ENCODE results near the gene CDKAL1. TPM values are rescaled to one million over a fixed set of nuclear protein-coding genes. Genes with fewer than 3 reads are reported as not detected.

Gene CDKAL1
- total RNA-seq, 1 donor from 2014 or later: 13.4 TPM

GRCh38 chr6:20575704-20576451, 41.6 kb downstream of the CDKAL1 start:
- DNase-seq (ENCODE audit: low read depth) (no peak), FAIRE-seq (no peak)
- H3K36me3 ChIP-seq (ENCODE audit: control insufficient read depth, insufficient read depth, low read length): no peaks in the 10 kb centered on the region
- TF ChIP-seq CTCF (IDR thresholded peaks at IDR 0.05; ENCODE audit: insufficient read depth, low read length, severe bottlenecking): no peak
- H3K4me3 ChIP-seq (ENCODE audit: low read depth, low read length): no peak overlapping the region
- no peaks in the 10 kb centered on the region for H3K27me3 ChIP-seq (ENCODE audit: control insufficient read depth, insufficient read depth, low read length)

- no peak for DNase-seq (ENCODE audit: low read depth)
- no peak for TF ChIP-seq CTCF (IDR thresholded peaks at IDR 0.05; ENCODE audit: insufficient read depth, low read length, severe bottlenecking)
- Histone ChIP-seq H3K27me3 (ENCODE audit: control insufficient read depth, insufficient read depth, low read length) (no peaks in the 10 kb centered on the region), H3K36me3 (ENCODE audit: control insufficient read depth, insufficient read depth, low read length) (no peaks in the 10 kb centered on the region), H3K4me3 (ENCODE audit: low read depth, low read length) (no peak overlapping the region)
- FAIRE-seq: no peak
These were observed 43.0 kb downstream of the CDKAL1 start for GRCh38 chr6:20577173-20577688.

- no peak for TF ChIP-seq CTCF (IDR thresholded peaks at IDR 0.05; ENCODE audit: insufficient read depth, low read length, severe bottlenecking)
- Histone ChIP-seq H3K4me3 (ENCODE audit: low read depth, low read length) (no peak overlapping the region), H3K36me3 (ENCODE audit: control insufficient read depth, insufficient read depth, low read length) (no peaks in the 10 kb centered on the region), H3K27me3 (ENCODE audit: control insufficient read depth, insufficient read depth, low read length) (no peaks in the 10 kb centered on the region)
- no peak for FAIRE-seq
- no peak for DNase-seq (ENCODE audit: low read depth)
These were observed 46.8 kb downstream of the CDKAL1 start for GRCh38 chr6:20581070-20581469.

- no peak for TF ChIP-seq CTCF (IDR thresholded peaks at IDR 0.05; ENCODE audit: insufficient read depth, low read length, severe bottlenecking)
- H3K36me3 ChIP-seq (ENCODE audit: control insufficient read depth, insufficient read depth, low read length): no peaks in the 10 kb centered on the region
- H3K4me3 ChIP-seq (ENCODE audit: low read depth, low read length): no peak overlapping the region
- H3K27me3 ChIP-seq (ENCODE audit: control insufficient read depth, insufficient read depth, low read length): no peaks in the 10 kb centered on the region
- FAIRE-seq (no peak), DNase-seq (ENCODE audit: low read depth) (no peak)
These were observed 48.6 kb downstream of the CDKAL1 start for GRCh38 chr6:20582586-20583443.

GRCh38 chr6:20583444-20583800, 49.2 kb downstream of the CDKAL1 start:
- TF ChIP-seq CTCF (IDR thresholded peaks at IDR 0.05; ENCODE audit: insufficient read depth, low read length, severe bottlenecking): no peak
- no peaks in the 10 kb centered on the region for H3K27me3 ChIP-seq (ENCODE audit: control insufficient read depth, insufficient read depth, low read length)
- DNase-seq (ENCODE audit: low read depth) (no peak), FAIRE-seq (no peak)
- no peaks in the 10 kb centered on the region for H3K36me3 ChIP-seq (ENCODE audit: control insufficient read depth, insufficient read depth, low read length)
- H3K4me3 ChIP-seq (ENCODE audit: low read depth, low read length): no peak overlapping the region
